Keratinocyte (primary cell): ENCODE measurements around the gene PRR23E. TPM values are rescaled to one million over a fixed set of nuclear protein-coding genes. Genes with fewer than 3 reads are reported as not detected.

Experiments used
- DNase-seq: peaks from one replicate; pipeline ENCODE4 v3.0.0-alpha.2; 2011; ENCODE audit warnings: low read depth, missing footprints, low spot score
- FAIRE-seq: peaks from 2 replicates; lab custom pipeline; 2011; peaks lifted over from hg19 to GRCh38; lab: Jason Lieb, UNC
- H2AFZ ChIP-seq: 2 replicates; pipeline ENCODE4 v1.6.0; 2012; ENCODE audit warnings: low read length, control low read depth, inconsistent platforms; ENCODE audit not compliant: control insufficient read depth
- H3K27ac ChIP-seq: 2 replicates; pipeline ENCODE4 v1.5.1; 2011; ENCODE audit warnings: low read length; ENCODE audit not compliant: control insufficient read depth, insufficient read depth
- H3K27me3 ChIP-seq: 3 replicates; pipeline ENCODE4 v1.6.0; 2011; ENCODE audit warnings: low read length; ENCODE audit not compliant: control insufficient read depth, insufficient read depth; ENCODE audit errors: extremely low read depth
- H3K36me3 ChIP-seq, 2 experiments: 2 replicates in 1 of 2; 3 replicates in 1 of 2; pipeline ENCODE4 v1.5.1; 2011; ENCODE audit warnings: low read length in 2 of 2, mild to moderate bottlenecking in 1 of 2; ENCODE audit not compliant: control insufficient read depth in 2 of 2, insufficient read depth in 2 of 2; ENCODE audit errors: extremely low read depth in 1 of 2
- H3K4me1 ChIP-seq: 3 replicates; pipeline ENCODE4 v1.5.1; 2011; ENCODE audit warnings: low read length; ENCODE audit not compliant: control insufficient read depth, insufficient read depth; ENCODE audit errors: extremely low read depth
- H3K4me2 ChIP-seq: 3 replicates; pipeline ENCODE4 v1.6.0; 2011; ENCODE audit warnings: low read depth, low read length; ENCODE audit not compliant: control insufficient read depth, insufficient read depth; ENCODE audit errors: extremely low read depth
- H3K4me3 ChIP-seq, 3 experiments: fragments of 200-600 bp in 1 of 3; sonication (generic) in 1 of 3; 2 replicates in 2 of 3; 3 replicates in 1 of 3; pipeline ENCODE4 v1.5.1; 2011 to 2016; ENCODE audit warnings: low read length in 3 of 3, mild to moderate bottlenecking in 3 of 3, control low read depth in 2 of 3, inconsistent platforms in 1 of 3, low read depth in 1 of 3, mixed read lengths in 1 of 3, mixed run types in 1 of 3, moderate library complexity in 1 of 3; ENCODE audit not compliant: control insufficient read depth in 2 of 3, insufficient read depth in 2 of 3; ENCODE audit errors: extremely low read depth in 1 of 3
- H3K79me2 ChIP-seq: 2 replicates; pipeline ENCODE4 v1.6.0; 2012; ENCODE audit warnings: low read length; ENCODE audit not compliant: control insufficient read depth, insufficient read depth
- H3K9ac ChIP-seq: 3 replicates; pipeline ENCODE4 v1.6.0; 2011; ENCODE audit warnings: low read length; ENCODE audit not compliant: control insufficient read depth, insufficient read depth; ENCODE audit errors: extremely low read depth
- H3K9me1 ChIP-seq: 3 replicates; pipeline ENCODE4 v1.6.0; 2011; ENCODE audit warnings: low read length; ENCODE audit not compliant: control insufficient read depth, insufficient read depth; ENCODE audit errors: extremely low read depth
- H3K9me3 ChIP-seq: 2 replicates; pipeline ENCODE4 v1.5.1; 2012; ENCODE audit warnings: low read depth, low read length; ENCODE audit not compliant: control insufficient read depth
- H4K20me1 ChIP-seq: 3 replicates; pipeline ENCODE4 v1.6.0; 2011; ENCODE audit warnings: low read length; ENCODE audit not compliant: control insufficient read depth, insufficient read depth; ENCODE audit errors: extremely low read depth
- CTCF ChIP-seq, 3 experiments: IDR thresholded peaks in 1 of 3; conservative IDR thresholded peaks in 1 of 3; optimal IDR thresholded peaks in 1 of 3; 2 replicates in 2 of 3; 3 replicates in 1 of 3; pipeline versions ENCODE3 to v1.5.1; 2011; ENCODE audit warnings: low read length in 3 of 3, mild to moderate bottlenecking in 3 of 3, moderate library complexity in 2 of 3, control low read depth in 1 of 3, inconsistent platforms in 1 of 3; ENCODE audit not compliant: insufficient read depth in 2 of 3; ENCODE audit errors: extremely low read depth in 1 of 3
- EZH2 ChIP-seq: IDR thresholded peaks from one replicate; pipeline ENCODE4 v1.6.1; 2012; ENCODE audit warnings: inconsistent platforms, mild to moderate bottlenecking, low read length, moderate library complexity
- dilution Hi-C: fragments of 300-500 bp; cut with MboI; formaldehyde crosslinking; loops from one replicate; pipeline ENCODE4 v1.7.0; 2020; ENCODE audit warnings: low sequenced_read_pairs; ENCODE audit not compliant: extremely low pct_ligation_motif_present
- polyA plus RNA-seq, 5 experiments: library from polyadenylated mRNA; depleted of rRNA in 3 of 5; stranded (reverse) in 3 of 5; stranded (forward) in 1 of 5; unstranded in 1 of 5; fragments of >200 nt; gene quantifications; 1 replicate in 1 of 5; 2 replicates in 3 of 5; 3 replicates in 1 of 5; pipeline versions ENCODE4 v1.2.1 to v1.2.3, GENCODE V29; 2011 to 2012; ENCODE audit warnings: missing spikeins in 2 of 5, low read depth in 1 of 5, low replicate concordance in 1 of 5

The PRR23E gene
- polyA plus RNA-seq, 1 donor (not counting 4 experiments of a cell fraction or from before 2014, with no cell fraction given), result not detected

- Histone ChIP-seq H3K27me3 (peaks cover 3% of the 10 kb centered on the region), H3K9me3 (no peaks in the 10 kb centered on the region), H3K27ac (no peak overlapping the region), H3K9me1 (no peaks in the 10 kb centered on the region), H3K9ac (no peak overlapping the region), H3K36me3 (no peaks in the 10 kb centered on the region), H2AFZ (no peak overlapping the region), H3K4me1 (no peaks in the 10 kb centered on the region), H3K79me2 (no peaks in the 10 kb centered on the region), H3K4me3 (no peak overlapping the region), H3K4me2 (no peak overlapping the region), H4K20me1 (no peaks in the 10 kb centered on the region)
- FAIRE-seq, result no peak
- DNase-seq, result no peak
- TF ChIP-seq EZH2, result no peak
- no peak for TF ChIP-seq CTCF (optimal IDR thresholded peaks at IDR 0.05 in 1 of 3, IDR thresholded peaks at IDR 0.05 in 1 of 3, conservative IDR thresholded peaks at IDR 0.05 in 1 of 3; ENCODE audit: extremely low read depth in 1 of 3, insufficient read depth in 2 of 3, low read length in 3 of 3)
- dilution Hi-C loops, result no loop called here
Measured at GRCh38 chr3:127237835-127238234, 44.9 kb downstream of the PRR23E start.

- Histone ChIP-seq H3K9me3 (no peaks in the 10 kb centered on the region), H3K9ac (no peak overlapping the region), H3K4me3 (no peak overlapping the region), H3K79me2 (no peaks in the 10 kb centered on the region), H3K27me3 (peaks cover 3% of the 10 kb centered on the region), H3K4me2 (no peak overlapping the region), H3K36me3 (no peaks in the 10 kb centered on the region), H2AFZ (no peak overlapping the region), H3K4me1 (no peaks in the 10 kb centered on the region), H3K27ac (no peak overlapping the region), H3K9me1 (no peaks in the 10 kb centered on the region), H4K20me1 (no peaks in the 10 kb centered on the region)
- no peak for FAIRE-seq
- no peak for DNase-seq
- dilution Hi-C loops, result no loop called here
- TF ChIP-seq CTCF (optimal IDR thresholded peaks at IDR 0.05 in 1 of 3, IDR thresholded peaks at IDR 0.05 in 1 of 3, conservative IDR thresholded peaks at IDR 0.05 in 1 of 3; ENCODE audit: extremely low read depth in 1 of 3, insufficient read depth in 2 of 3, low read length in 3 of 3) (no peak), EZH2 (no peak)
Measured at GRCh38 chr3:127238602-127239001, 45.7 kb downstream of the PRR23E start.
